GM12872 (cell line): ENCODE measurements around the gene PSMB7.

Experiments
- TF ChIP-seq, protein P1 (sequence below): IDR thresholded peaks from 3 replicates; pipeline ENCODE4 v1.5.1; 2011; ENCODE audit warnings: low read depth, mild to moderate bottlenecking, low read length, moderate library complexity; ENCODE audit not compliant: insufficient read depth

Gene PSMB7

DNA sequence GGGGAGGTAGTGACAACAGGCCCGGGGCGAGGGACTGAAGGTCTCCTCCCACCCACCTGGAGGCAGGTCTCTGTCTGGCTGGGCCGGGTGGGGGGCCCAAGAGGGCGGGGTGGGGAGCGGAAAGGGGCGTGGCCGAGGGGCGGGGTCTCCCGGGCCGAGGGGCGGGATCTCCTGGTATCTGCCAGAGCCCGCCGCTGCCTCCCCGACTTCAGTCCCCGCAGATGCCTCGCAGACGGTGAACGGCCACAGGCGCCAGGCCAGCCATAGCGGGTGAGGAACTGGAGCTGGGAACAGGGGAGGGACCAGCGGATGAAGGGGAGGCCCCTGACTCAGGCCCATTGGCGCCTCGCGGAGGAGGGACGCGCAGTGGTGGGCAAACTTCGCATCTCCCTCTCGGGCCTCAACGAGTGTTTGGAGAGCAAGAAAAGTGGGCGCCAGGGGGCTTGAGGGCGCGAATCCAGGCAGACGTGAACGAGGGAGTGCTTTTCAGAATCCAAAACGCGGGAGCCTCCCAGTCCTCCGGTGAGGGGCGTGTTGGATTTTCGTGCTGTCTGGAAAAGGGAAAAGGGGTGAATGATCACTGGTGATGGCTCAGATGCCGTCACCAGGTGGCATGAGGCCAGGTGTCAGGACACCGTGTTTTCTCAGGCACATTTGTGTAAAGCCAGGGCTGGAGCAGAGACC is 35.1 kb upstream of the PSMB7 start, which contains the start of gene ADGRD2:
Gene ADGRD2 (plus strand): TSS at position 211 of the 684 bp plus-strand sequence. CDS start 1,216 bp downstream, outside the sequence.
- TF ChIP-seq, protein P1, sequence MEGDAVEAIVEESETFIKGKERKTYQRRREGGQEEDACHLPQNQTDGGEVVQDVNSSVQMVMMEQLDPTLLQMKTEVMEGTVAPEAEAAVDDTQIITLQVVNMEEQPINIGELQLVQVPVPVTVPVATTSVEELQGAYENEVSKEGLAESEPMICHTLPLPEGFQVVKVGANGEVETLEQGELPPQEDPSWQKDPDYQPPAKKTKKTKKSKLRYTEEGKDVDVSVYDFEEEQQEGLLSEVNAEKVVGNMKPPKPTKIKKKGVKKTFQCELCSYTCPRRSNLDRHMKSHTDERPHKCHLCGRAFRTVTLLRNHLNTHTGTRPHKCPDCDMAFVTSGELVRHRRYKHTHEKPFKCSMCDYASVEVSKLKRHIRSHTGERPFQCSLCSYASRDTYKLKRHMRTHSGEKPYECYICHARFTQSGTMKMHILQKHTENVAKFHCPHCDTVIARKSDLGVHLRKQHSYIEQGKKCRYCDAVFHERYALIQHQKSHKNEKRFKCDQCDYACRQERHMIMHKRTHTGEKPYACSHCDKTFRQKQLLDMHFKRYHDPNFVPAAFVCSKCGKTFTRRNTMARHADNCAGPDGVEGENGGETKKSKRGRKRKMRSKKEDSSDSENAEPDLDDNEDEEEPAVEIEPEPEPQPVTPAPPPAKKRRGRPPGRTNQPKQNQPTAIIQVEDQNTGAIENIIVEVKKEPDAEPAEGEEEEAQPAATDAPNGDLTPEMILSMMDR = no peak

DNA sequence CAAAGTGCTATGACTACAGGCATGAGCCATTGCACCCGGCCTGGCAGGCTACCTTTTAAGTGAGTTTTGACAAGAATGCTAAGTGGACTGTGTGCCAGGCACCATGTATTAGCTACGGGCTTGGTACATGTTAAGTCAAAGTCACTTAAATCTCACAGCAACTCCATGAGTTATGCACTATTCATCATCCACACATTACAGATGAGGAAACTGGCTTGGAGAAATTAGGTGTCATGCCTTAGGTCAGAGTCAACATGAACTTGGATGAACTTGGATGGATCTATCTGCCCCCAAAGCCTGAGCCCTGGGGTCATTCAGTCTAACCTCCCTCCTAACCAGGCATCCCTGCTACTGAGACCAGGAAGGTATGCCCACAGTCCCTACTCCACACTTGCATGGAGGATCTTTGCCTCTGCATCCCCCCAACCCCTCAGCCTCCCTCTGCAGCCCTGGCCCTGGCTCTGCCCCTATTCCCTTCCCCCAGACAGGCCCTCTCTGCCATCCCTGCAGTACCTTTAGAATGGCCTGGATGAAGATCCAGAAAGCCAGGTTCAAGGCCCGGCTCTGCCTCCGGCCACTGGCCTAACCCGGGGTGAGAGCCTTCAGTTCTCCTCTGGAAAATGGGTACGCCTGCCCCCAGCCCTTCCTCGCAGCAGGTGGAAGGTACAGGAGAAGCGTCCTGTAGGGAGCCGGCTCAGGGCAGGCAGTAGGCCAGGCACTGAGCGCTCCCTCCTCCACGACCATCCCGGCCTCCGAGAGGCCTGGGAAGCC is 34.3 kb upstream of the PSMB7 start:
- TF ChIP-seq, protein P1 = no peak

- TF ChIP-seq, protein P1 = no peak
Measured at GRCh38 chr9:124448019-124448418, 32.8 kb upstream of the PSMB7 start.

- TF ChIP-seq, protein P1 = no peak
Measured at GRCh38 chr9:124447297-124447661, 32.0 kb upstream of the PSMB7 start.

- TF ChIP-seq, protein P1 = no peak
Measured at GRCh38 chr9:124444166-124444565, 28.9 kb upstream of the PSMB7 start.

- TF ChIP-seq, protein P1 = no peak
Measured at GRCh38 chr9:124443625-124444024, 28.4 kb upstream of the PSMB7 start.

DNA sequence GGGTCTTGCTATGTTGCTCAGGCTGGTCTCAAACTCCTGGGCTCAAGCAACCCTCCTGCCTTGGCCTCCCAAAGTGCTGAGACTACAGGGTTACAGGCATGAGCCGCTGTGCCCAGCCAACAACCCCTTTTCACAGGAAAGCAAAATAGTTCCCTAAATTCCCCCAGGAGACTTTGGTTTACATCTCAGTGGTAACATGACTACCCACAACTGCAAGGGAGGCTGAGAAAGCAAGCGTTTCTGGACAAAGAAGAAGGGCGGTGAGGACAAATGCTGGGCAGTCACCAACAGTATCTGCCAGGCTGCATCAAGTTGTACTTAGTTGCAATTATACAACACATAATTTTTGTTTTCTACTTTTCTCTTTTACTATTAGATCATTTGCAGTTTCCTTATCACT is 27.6 kb upstream of the PSMB7 start:
- TF ChIP-seq, protein P1 = no peak
